Lower leg skin (tissue), 4 donors: ENCODE data around the gene HP1BP3. TPM values are rescaled to one million over a fixed set of nuclear protein-coding genes. Genes with fewer than 3 reads are reported as not detected.

Experiments
- DNase-seq, 2 donors: peaks; one replicate each; pipeline ENCODE4 v3.0.0-alpha.2; 2019; ENCODE audit warnings: low spot score in 2 of 2
- H3K4me3 ChIP-seq: fragments of 200-600 bp; sonication (generic); 2 replicates; pipeline ENCODE4 v1.5.1; 2017; ENCODE audit warnings: mild to moderate bottlenecking, low read depth; ENCODE audit not compliant: poor library complexity, severe bottlenecking
- CTCF ChIP-seq, 3 donors: fragments of 450-650 bp; IDR thresholded peaks; one replicate each; pipeline ENCODE4 v1.5.1; 2016; ENCODE audit warnings: antibody characterized with exemption in 3 of 3, mild to moderate bottlenecking in 3 of 3, moderate library complexity in 2 of 3
- POLR2A ChIP-seq, 2 donors: fragments of 450-650 bp; IDR thresholded peaks; one replicate each; pipeline ENCODE4 v1.6.1; 2016 to 2017; ENCODE audit warnings: antibody characterized with exemption in 2 of 2, mild to moderate bottlenecking in 1 of 2, moderate library complexity in 1 of 2
- WGBS, 2 donors: methylation state at CpG; one replicate each; pipeline ENCODE4 v1.1.5; 2018; 5-methylcytosine and 5-hydroxymethylcytosine counted together
- intact Hi-C: fragments of 100-400 bp; cut with DNase I; formaldehyde crosslinking; loops from one replicate; pipeline ENCODE4 v1.15.0; 2023; ENCODE audit warnings: low total_unique reads
- total RNA-seq, 4 donors: library from RNA; depleted of rRNA; stranded (reverse); fragments of >200 nt; gene quantifications; one replicate each; pipeline ENCODE4 v1.1.0, GENCODE V29; 2016

The HP1BP3 gene
- total RNA-seq, 4 donors from 2014 or later, result 154 to 242 (median 190) TPM

- H3K4me3 ChIP-seq, result no peak overlapping the region
- intact Hi-C loops, result no loop called here
- 78 to 87% methylated on average over 5 of the region's 5 CpGs for WGBS, 2 donors
- DNase-seq, result no peak
- TF ChIP-seq POLR2A (IDR thresholded peaks at IDR 0.05) (no peak), CTCF (IDR thresholded peaks at IDR 0.05) (no peak)
Observed at GRCh38 chr1:20701847-20702246, 85.3 kb downstream of the HP1BP3 start.

GRCh38 chr1:20701446-20701845 lies 85.7 kb downstream of the HP1BP3 start:
- TF ChIP-seq CTCF (IDR thresholded peaks at IDR 0.05) (no peak), POLR2A (IDR thresholded peaks at IDR 0.05) (no peak)
- H3K4me3 ChIP-seq, result no peak overlapping the region
- DNase-seq, result no peak
- intact Hi-C loops, result no loop called here
- WGBS, 2 donors, result 84 to 85% methylated on average over 9 of the region's 9 CpGs

- DNase-seq, result no peak
- H3K4me3 ChIP-seq, result no peak overlapping the region
- intact Hi-C loops, result no loop called here
- no peak for TF ChIP-seq CTCF (IDR thresholded peaks at IDR 0.05)
- no peak for TF ChIP-seq POLR2A (IDR thresholded peaks at IDR 0.05)
- 82 to 89% methylated on average over 17 of the region's 17 CpGs for WGBS, 2 donors
Observed at GRCh38 chr1:20700636-20701215, 86.4 kb downstream of the HP1BP3 start.

- intact Hi-C loops, result loop anchor here (10.0 kb wide), 1 partner anchor 495 kb away; no protein-coding TSS in a partner anchor
Observed at GRCh38 chr1:20699558-20699957, 87.5 kb downstream of the HP1BP3 start.

GRCh38 chr1:20698195-20698910 lies 88.8 kb downstream of the HP1BP3 start:
- H3K4me3 ChIP-seq, result no peak overlapping the region
- no peak for DNase-seq
- TF ChIP-seq CTCF (IDR thresholded peaks at IDR 0.05) (no peak), POLR2A (IDR thresholded peaks at IDR 0.05) (no peak)
- intact Hi-C loops, result loop anchor here (10.0 kb wide), 1 partner anchor 496 kb away; no protein-coding TSS in a partner anchor
- WGBS, 2 donors, result 83 to 84% methylated on average over 18 of the region's 18 CpGs

More at GRCh38 chr1:20699558-20699957, 87.5 kb downstream of the HP1BP3 start:
- 71 to 74% methylated on average over 9 of the region's 9 CpGs for WGBS, 2 donors
- H3K4me3 ChIP-seq, result no peak overlapping the region
- no peak for DNase-seq
- TF ChIP-seq POLR2A (IDR thresholded peaks at IDR 0.05) (no peak), CTCF (IDR thresholded peaks at IDR 0.05) (no peak)
